GM21390 (cell line): ENCODE results near the gene SMTNL1.
A peak's percentile ranks its signal among the peaks of the same experiment; 100 is the strongest.
"Not testable (repeated sequence)": the region's sequence is repeated elsewhere in the genome, so short reads cannot be mapped to it uniquely, and the experiment has no call there.

Experiments
- ATAC-seq: cut with Tn5 transposase; IDR thresholded peaks from one replicate; pipeline ENCODE4 v1.9.1; 2021; ENCODE audit not compliant: unreplicated experiment

SMTNL1 gene

GRCh38 chr11:57508341-57509170, 28.8 kb upstream of the SMTNL1 start:
- ATAC-seq: no peak

GRCh38 chr11:57511741-57512430, 25.5 kb upstream of the SMTNL1 start:
- ATAC-seq: no peak

- no peak for ATAC-seq
Measured at GRCh38 chr11:57512646-57513451, 24.5 kb upstream of the SMTNL1 start.

GRCh38 chr11:57513452-57513795, 24.0 kb upstream of the SMTNL1 start:
- ATAC-seq: no peak

GRCh38 chr11:57513911-57514537, 23.4 kb upstream of the SMTNL1 start:
- ATAC-seq: no peak

- ATAC-seq: peak; percentile 11
Measured at GRCh38 chr11:57514538-57515331, 22.7 kb upstream of the SMTNL1 start.

- ATAC-seq: peak; percentile 44
Measured at GRCh38 chr11:57515332-57516060, 21.9 kb upstream of the SMTNL1 start, which contains the start of gene SLC43A1. Gene SLC43A1 (minus strand): TSS chr11:57515702. CDS start chr11:57514111, 1,591 bp downstream.

GRCh38 chr11:57516061-57516443, 21.3 kb upstream of the SMTNL1 start:
- ATAC-seq: no peak

- ATAC-seq: no peak
Measured at GRCh38 chr11:57521116-57521515, 16.3 kb upstream of the SMTNL1 start.

- no peak for ATAC-seq
Measured at GRCh38 chr11:57523419-57523818, 14.0 kb upstream of the SMTNL1 start.

- no peak for ATAC-seq
Measured at GRCh38 chr11:57527056-57527631, 10.3 kb upstream of the SMTNL1 start.

- no peak for ATAC-seq
Measured at GRCh38 chr11:57529012-57529411, 8.4 kb upstream of the SMTNL1 start.

GRCh38 chr11:57530215-57530595, 7.2 kb upstream of the SMTNL1 start:
- no peak for ATAC-seq

GRCh38 chr11:57530596-57531507, 6.5 kb upstream of the SMTNL1 start, which contains the start of gene TIMM10:
Gene TIMM10 (minus strand): TSS chr11:57530754. CDS start chr11:57530189, 565 bp downstream.
- ATAC-seq: peak; percentile 98

- ATAC-seq: not testable (repeated sequence)
Measured at GRCh38 chr11:57534449-57534848, 2.9 kb upstream of the SMTNL1 start.

GRCh38 chr11:57539342-57539741, 1.9 kb downstream of the SMTNL1 start:
- no peak for ATAC-seq

GRCh38 chr11:57541169-57541568, 3.8 kb downstream of the SMTNL1 start:
- no peak for ATAC-seq

- no peak for ATAC-seq
Measured at GRCh38 chr11:57542582-57542981, 5.2 kb downstream of the SMTNL1 start.
